ENCODE data around the gene MRPL45.

- TF ChIP-seq, protein P1, sequence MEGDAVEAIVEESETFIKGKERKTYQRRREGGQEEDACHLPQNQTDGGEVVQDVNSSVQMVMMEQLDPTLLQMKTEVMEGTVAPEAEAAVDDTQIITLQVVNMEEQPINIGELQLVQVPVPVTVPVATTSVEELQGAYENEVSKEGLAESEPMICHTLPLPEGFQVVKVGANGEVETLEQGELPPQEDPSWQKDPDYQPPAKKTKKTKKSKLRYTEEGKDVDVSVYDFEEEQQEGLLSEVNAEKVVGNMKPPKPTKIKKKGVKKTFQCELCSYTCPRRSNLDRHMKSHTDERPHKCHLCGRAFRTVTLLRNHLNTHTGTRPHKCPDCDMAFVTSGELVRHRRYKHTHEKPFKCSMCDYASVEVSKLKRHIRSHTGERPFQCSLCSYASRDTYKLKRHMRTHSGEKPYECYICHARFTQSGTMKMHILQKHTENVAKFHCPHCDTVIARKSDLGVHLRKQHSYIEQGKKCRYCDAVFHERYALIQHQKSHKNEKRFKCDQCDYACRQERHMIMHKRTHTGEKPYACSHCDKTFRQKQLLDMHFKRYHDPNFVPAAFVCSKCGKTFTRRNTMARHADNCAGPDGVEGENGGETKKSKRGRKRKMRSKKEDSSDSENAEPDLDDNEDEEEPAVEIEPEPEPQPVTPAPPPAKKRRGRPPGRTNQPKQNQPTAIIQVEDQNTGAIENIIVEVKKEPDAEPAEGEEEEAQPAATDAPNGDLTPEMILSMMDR (IDR thresholded peaks at IDR 0.05; ENCODE audit: insufficient read depth, low read length) = peak; percentile 43
- no peak for TF ChIP-seq POLR2AphosphoS5 (IDR thresholded peaks at IDR 0.05; ENCODE audit: low read depth)
Measured at GRCh38 chr17:38333635-38334295, 36.8 kb downstream of the MRPL45 start.
